CD4-positive, alpha-beta T cell (primary cell): Measurements from ENCODE around the gene UNC79. TPM values are rescaled to one million over a fixed set of nuclear protein-coding genes. Genes with fewer than 3 reads are reported as not detected.

Source experiments
- ATAC-seq: fragments of 200-7000 bp; cut with Tn5 transposase; one replicate; pipeline ENCODE4 v1.10.0; 2022; ENCODE audit warnings: mild to moderate bottlenecking; ENCODE audit not compliant: poor library complexity
- CTCF ChIA-PET: fragments of 350-600 bp; sonication (Branson Sonifier 250); formaldehyde crosslinking; loops from one replicate; lab custom pipeline; 2021; ENCODE audit warnings: antibody characterized with exemption, inconsistent platforms; lab: Charles Lee
- POLR2A ChIA-PET: fragments of 350-600 bp; sonication (Branson Sonifier 250); formaldehyde crosslinking; loops from one replicate; lab custom pipeline; 2021; ENCODE audit warnings: antibody characterized with exemption, inconsistent platforms; lab: Charles Lee
- DNase-seq, 14 experiments: peaks; one replicate each; pipeline ENCODE4 v3.0.0-alpha.2; 2013 to 2020; ENCODE audit warnings: mixed read lengths in 2 of 14
- H3K27ac ChIP-seq, 2 donors: one replicate each; pipeline versions ENCODE4 v1.5.1 to v1.7.0; 2013; ENCODE audit warnings: low read length in 2 of 2, low read depth in 1 of 2, mild to moderate bottlenecking in 1 of 2
- H3K27me3 ChIP-seq, 2 experiments: 1 replicate in 1 of 2; 2 replicates in 1 of 2; pipeline versions ENCODE4 v1.6.1 to v1.7.0; 2013; ENCODE audit warnings: low read length in 2 of 2, control low read depth in 1 of 2, mild to moderate bottlenecking in 1 of 2, moderate library complexity in 1 of 2; ENCODE audit not compliant: insufficient read depth in 2 of 2, control insufficient read depth in 1 of 2
- H3K36me3 ChIP-seq: one replicate; pipeline ENCODE4 v1.6.1; 2013; ENCODE audit warnings: low read length, control low read depth; ENCODE audit not compliant: insufficient read depth
- H3K4me1 ChIP-seq: one replicate; pipeline ENCODE4 v1.6.1; 2013; ENCODE audit warnings: low read length, control low read depth; ENCODE audit not compliant: insufficient read depth
- H3K4me3 ChIP-seq: one replicate; pipeline ENCODE4 v1.5.1; 2013; ENCODE audit warnings: mild to moderate bottlenecking, low read length, moderate library complexity
- H3K9me3 ChIP-seq, 2 experiments: 1 replicate in 1 of 2; 2 replicates in 1 of 2; pipeline versions ENCODE4 v1.6.1 to v1.7.0; 2013; ENCODE audit warnings: low read length in 2 of 2, mild to moderate bottlenecking in 2 of 2, control low read depth in 1 of 2, moderate library complexity in 1 of 2; ENCODE audit not compliant: control insufficient read depth in 1 of 2, insufficient read depth in 1 of 2
- H3K27ac Mint-ChIP-seq: one replicate; pipeline ENCODE4 v1.8.0; 2020; ENCODE audit warnings: mixed read lengths
- H3K27me3 Mint-ChIP-seq: one replicate; pipeline ENCODE4 v1.8.0; 2021; ENCODE audit warnings: mixed read lengths
- H3K36me3 Mint-ChIP-seq: one replicate; pipeline ENCODE4 v1.8.0; 2021; ENCODE audit warnings: low read depth, mixed read lengths
- H3K4me1 Mint-ChIP-seq: one replicate; pipeline ENCODE4 v1.8.0; 2021; ENCODE audit warnings: low read depth, mixed read lengths
- H3K4me3 Mint-ChIP-seq: one replicate; pipeline ENCODE4 v1.8.0; 2020; ENCODE audit warnings: mild to moderate bottlenecking, mixed read lengths
- H3K9me3 Mint-ChIP-seq: one replicate; pipeline ENCODE4 v1.8.0; 2020; ENCODE audit warnings: mixed read lengths
- intact Hi-C, 2 experiments: fragments of 100-400 bp; cut with DNase I in 1 of 2; cut with micrococcal nuclease in 1 of 2; formaldehyde crosslinking; loops; one replicate each; pipeline versions ENCODE4 v1.15.1 to v1.9.0; 2023 to 2025; cut with DNase I, micrococcal nuclease
- total RNA-seq, 174 experiments: library from RNA in 2 of 174; stranded (reverse) in 2 of 174; gene quantifications; one replicate each; pipeline ENCODE4 v1.2.3 and lab custom pipeline; 2021 to 2026
- TF ChIP-seq, protein P1 (sequence below): fragments of 200-600 bp; IDR thresholded peaks from one replicate; pipeline ENCODE4 v1.8.0; 2022; ENCODE audit warnings: antibody characterized with exemption, mild to moderate bottlenecking

UNC79 gene
- total RNA-seq, 2 experiments from 2014 or later, result not detected

DNA sequence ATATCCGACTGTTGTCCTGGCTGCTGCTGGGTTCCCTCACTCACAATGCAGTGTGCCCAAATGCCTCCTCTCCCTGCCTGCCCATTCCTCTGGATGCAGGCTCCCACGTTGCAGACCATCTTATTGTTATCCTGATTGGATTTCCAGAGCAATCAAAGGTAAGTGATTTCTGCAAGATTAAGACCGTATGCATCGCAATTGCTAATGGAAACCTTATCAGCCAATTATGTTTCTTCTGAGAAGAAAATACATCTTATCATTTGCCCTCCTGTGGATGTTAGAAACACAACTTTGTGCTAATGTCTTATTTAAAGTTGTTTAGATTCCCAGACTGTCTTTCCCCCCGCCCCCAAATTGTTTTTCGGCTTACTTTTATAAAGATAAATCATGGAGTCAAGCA is 259.4 kb downstream of the UNC79 start:
- Histone ChIP-seq H3K4me3 (no peak overlapping the region), H3K4me1 (no peaks in the 10 kb centered on the region), H3K27me3 (peaks cover 7 to 9% of the 10 kb centered on the region in 2 experiments), H3K27ac (no peak overlapping the region), H3K36me3 (no peaks in the 10 kb centered on the region), H3K9me3 (no peaks in the 10 kb centered on the region)
- Mint-ChIP-seq H3K9me3 (no peaks in the 10 kb centered on the region), H3K36me3 (no peaks in the 10 kb centered on the region), H3K4me3 (no peak overlapping the region), H3K27me3 (peaks cover 55% of the 10 kb centered on the region), H3K27ac (no peak overlapping the region), H3K4me1 (no peaks in the 10 kb centered on the region)
- ChIA-PET POLR2A (no interaction called here), CTCF (no interaction called here)
- ATAC-seq, result no peak
- TF ChIP-seq, protein P1, sequence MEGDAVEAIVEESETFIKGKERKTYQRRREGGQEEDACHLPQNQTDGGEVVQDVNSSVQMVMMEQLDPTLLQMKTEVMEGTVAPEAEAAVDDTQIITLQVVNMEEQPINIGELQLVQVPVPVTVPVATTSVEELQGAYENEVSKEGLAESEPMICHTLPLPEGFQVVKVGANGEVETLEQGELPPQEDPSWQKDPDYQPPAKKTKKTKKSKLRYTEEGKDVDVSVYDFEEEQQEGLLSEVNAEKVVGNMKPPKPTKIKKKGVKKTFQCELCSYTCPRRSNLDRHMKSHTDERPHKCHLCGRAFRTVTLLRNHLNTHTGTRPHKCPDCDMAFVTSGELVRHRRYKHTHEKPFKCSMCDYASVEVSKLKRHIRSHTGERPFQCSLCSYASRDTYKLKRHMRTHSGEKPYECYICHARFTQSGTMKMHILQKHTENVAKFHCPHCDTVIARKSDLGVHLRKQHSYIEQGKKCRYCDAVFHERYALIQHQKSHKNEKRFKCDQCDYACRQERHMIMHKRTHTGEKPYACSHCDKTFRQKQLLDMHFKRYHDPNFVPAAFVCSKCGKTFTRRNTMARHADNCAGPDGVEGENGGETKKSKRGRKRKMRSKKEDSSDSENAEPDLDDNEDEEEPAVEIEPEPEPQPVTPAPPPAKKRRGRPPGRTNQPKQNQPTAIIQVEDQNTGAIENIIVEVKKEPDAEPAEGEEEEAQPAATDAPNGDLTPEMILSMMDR, result no peak
- DNase-seq, result no peak
- intact Hi-C loops, result no loop called here

DNA sequence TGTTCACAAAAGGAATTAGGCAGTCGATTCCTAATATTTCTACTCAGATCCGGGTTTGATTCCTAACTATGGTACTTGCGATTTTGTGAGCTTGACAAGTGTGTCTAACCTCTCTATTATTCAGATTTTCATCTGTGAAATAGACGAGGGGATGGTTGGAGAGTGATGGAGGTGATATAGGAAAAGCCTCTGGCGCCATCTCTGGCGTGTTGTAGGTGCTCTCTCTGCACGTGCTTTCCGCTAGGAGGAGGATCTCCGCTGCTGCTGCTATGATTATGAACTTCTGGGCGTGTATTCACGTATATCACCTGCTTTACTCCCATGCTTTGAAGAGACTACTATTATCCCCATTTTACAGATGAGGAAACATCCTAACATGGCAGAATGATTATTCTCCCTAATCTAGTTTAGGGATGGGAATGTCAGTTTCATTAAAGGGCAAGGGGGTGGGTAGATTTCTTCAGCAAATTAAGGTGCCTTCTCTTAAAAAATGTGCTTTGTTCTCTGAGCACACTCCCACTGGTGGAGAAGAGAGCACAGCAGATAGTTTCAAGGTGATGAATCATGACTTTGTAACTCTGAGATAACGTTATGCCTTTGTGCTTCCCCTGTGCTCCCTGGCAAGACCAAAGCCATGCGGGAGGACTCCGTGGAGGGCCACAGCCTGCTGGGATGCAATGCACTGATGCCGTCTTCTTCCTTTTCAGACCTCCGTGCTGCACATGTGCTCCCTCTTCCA is 260.5 kb downstream of the UNC79 start:
- CTCF ChIA-PET, result no interaction called here
- Histone ChIP-seq H3K4me1 (no peaks in the 10 kb centered on the region), H3K27ac (no peak overlapping the region), H3K27me3 (peaks cover 7 to 9% of the 10 kb centered on the region in 2 experiments), H3K4me3 (no peak overlapping the region), H3K9me3 (no peaks in the 10 kb centered on the region), H3K36me3 (no peaks in the 10 kb centered on the region)
- no peaks in the 10 kb centered on the region for H3K36me3 Mint-ChIP-seq
- no peaks in the 10 kb centered on the region for H3K4me1 Mint-ChIP-seq
- DNase-seq, result no peak
- POLR2A ChIA-PET, result no interaction called here
- TF ChIP-seq, protein P1, result no peak
- H3K4me3 Mint-ChIP-seq, result no peak overlapping the region
- H3K9me3 Mint-ChIP-seq, result no peaks in the 10 kb centered on the region
- intact Hi-C loops, result no loop called here
- no peak overlapping the region for H3K27ac Mint-ChIP-seq
- peaks cover 44% of the 10 kb centered on the region for H3K27me3 Mint-ChIP-seq
- no peak for ATAC-seq

DNA sequence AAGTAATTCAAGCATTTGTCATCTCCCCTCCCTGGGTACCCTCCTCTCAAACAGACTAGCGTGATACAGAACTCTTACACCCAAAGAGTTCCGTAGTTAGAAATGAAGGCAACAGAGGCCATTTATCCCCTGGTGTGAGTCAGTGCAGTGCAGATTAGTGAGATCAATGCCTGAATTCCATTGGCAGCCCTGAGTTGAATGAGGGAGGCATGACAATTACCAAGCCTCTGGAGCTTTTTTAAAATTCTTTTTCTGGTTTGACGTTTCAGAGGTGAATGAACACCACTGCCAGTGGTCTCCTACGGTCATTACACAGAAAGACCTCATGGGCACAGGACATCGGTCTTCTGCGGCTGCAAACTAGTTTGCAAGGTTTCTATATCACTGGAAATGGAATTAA is 263.2 kb downstream of the UNC79 start:
- ChIA-PET CTCF (no interaction called here), POLR2A (no interaction called here)
- Histone ChIP-seq H3K9me3 (peaks cover 0 to 4% of the 10 kb centered on the region in 2 experiments), H3K27ac (no peak overlapping the region), H3K4me1 (no peaks in the 10 kb centered on the region), H3K36me3 (no peaks in the 10 kb centered on the region), H3K27me3 (peaks cover 5 to 7% of the 10 kb centered on the region in 2 experiments), H3K4me3 (no peak overlapping the region)
- no peak overlapping the region for H3K4me3 Mint-ChIP-seq
- no peak for DNase-seq
- TF ChIP-seq, protein P1, result no peak
- no peaks in the 10 kb centered on the region for H3K4me1 Mint-ChIP-seq
- intact Hi-C loops, result no loop called here
- H3K27ac Mint-ChIP-seq, result no peak overlapping the region
- H3K36me3 Mint-ChIP-seq, result no peaks in the 10 kb centered on the region
- H3K9me3 Mint-ChIP-seq, result peaks cover 3% of the 10 kb centered on the region
- H3K27me3 Mint-ChIP-seq, result peaks cover 22% of the 10 kb centered on the region
- ATAC-seq, result no peak
